GM19438 (cell line): ENCODE results near the gene FLRT1.

ENCODE experiments used
- ATAC-seq: cut with Tn5 transposase; IDR thresholded peaks from one replicate; pipeline ENCODE4 v1.9.1; 2021; ENCODE audit warnings: low read depth; ENCODE audit not compliant: unreplicated experiment

FLRT1 gene

GRCh38 chr11:64035576-64035975 lies at the start of gene FLRT1:
Gene FLRT1, plus strand, starts transcription at chr11:64035931. Its CDS starts 80,337 bp downstream, at chr11:64116268.
- no peak for ATAC-seq

- peak; percentile 92 for ATAC-seq
Measured at GRCh38 chr11:63986156-63986931, 49.4 kb upstream of the FLRT1 start, which contains the start of gene OTUB1. Gene OTUB1, plus strand, starts transcription at chr11:63986438. Its CDS starts 19 bp downstream, at chr11:63986457.

GRCh38 chr11:63986932-63987513 lies 48.7 kb upstream of the FLRT1 start:
- no peak for ATAC-seq

GRCh38 chr11:63991558-63991957 lies 44.2 kb upstream of the FLRT1 start:
- no peak for ATAC-seq

GRCh38 chr11:63993100-63993499 lies 42.6 kb upstream of the FLRT1 start:
- no peak for ATAC-seq

GRCh38 chr11:63993993-63994392 lies 41.7 kb upstream of the FLRT1 start:
- ATAC-seq, result no peak

GRCh38 chr11:63996512-63996911 lies 39.2 kb upstream of the FLRT1 start:
- ATAC-seq, result no peak

- no peak for ATAC-seq
Measured at GRCh38 chr11:63997104-63997700, 38.5 kb upstream of the FLRT1 start.

- ATAC-seq, result no peak
Measured at GRCh38 chr11:63997801-63998337, 37.9 kb upstream of the FLRT1 start.

- ATAC-seq, result no peak
Measured at GRCh38 chr11:63998558-63999348, 37.0 kb upstream of the FLRT1 start.

- ATAC-seq, result no peak
Measured at GRCh38 chr11:63999349-64000025, 36.2 kb upstream of the FLRT1 start.

- ATAC-seq, result no peak
Measured at GRCh38 chr11:64000026-64000739, 35.5 kb upstream of the FLRT1 start.

GRCh38 chr11:64000740-64001483 lies 34.8 kb upstream of the FLRT1 start:
- ATAC-seq, result no peak

GRCh38 chr11:64001484-64002420 lies 34.0 kb upstream of the FLRT1 start:
- ATAC-seq, result no peak

- no peak for ATAC-seq
Measured at GRCh38 chr11:64003807-64004589, 31.7 kb upstream of the FLRT1 start.

GRCh38 chr11:64004590-64004984 lies 31.1 kb upstream of the FLRT1 start:
- ATAC-seq, result no peak

GRCh38 chr11:64005691-64006090 lies 30.0 kb upstream of the FLRT1 start:
- no peak for ATAC-seq
